ENCODE results near the gene CYP2C19. TPM values are rescaled to one million over a fixed set of nuclear protein-coding genes. Genes with fewer than 3 reads are reported as not detected.
"Not testable (repeated sequence)": the region's sequence is repeated elsewhere in the genome, so short reads cannot be mapped to it uniquely, and the experiment has no call there.

CYP2C19 gene
- total RNA-seq, 2 experiments from 2014 or later: not detected

DNA sequence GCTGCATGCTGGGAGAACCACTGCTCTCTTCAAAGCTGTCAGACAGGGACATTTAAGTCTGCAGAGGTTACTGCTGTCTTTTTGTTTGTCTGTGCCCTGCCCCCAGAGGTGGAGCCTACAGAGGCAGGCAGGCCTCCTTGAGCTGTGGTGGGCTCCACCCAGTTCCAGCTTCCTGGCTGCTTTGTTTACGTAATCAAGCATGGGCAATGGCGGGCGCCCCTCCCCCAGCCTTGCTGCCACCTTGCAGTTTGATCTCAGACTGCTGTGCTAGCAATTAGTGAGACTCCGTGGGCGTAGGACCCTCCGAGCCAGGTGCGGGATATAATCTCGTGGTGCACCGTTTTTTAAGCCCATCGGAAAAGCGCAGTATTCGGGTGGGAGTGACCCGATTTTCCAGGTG lies 67.5 kb downstream of the CYP2C19 start:
- DNase-seq; POLR2A ChIA-PET; H3K27ac Mint-ChIP-seq; H3K4me3 Mint-ChIP-seq; ATAC-seq (ENCODE audit: low read depth); H3K27me3 Mint-ChIP-seq; H3K4me1 Mint-ChIP-seq; H3K36me3 Mint-ChIP-seq: not testable (repeated sequence)
- H3K9me3 Mint-ChIP-seq: peaks cover 12% of the 10 kb centered on the region

- H3K4me1 Mint-ChIP-seq: no peaks in the 10 kb centered on the region
- no peaks in the 10 kb centered on the region for H3K27me3 Mint-ChIP-seq
- no peaks in the 10 kb centered on the region for H3K36me3 Mint-ChIP-seq
- H3K9me3 Mint-ChIP-seq: peaks cover 4% of the 10 kb centered on the region
- no peak for DNase-seq
- H3K4me3 Mint-ChIP-seq: no peak overlapping the region
- POLR2A ChIA-PET: no interaction called here
- no peak for ATAC-seq (ENCODE audit: low read depth)
- no peak overlapping the region for H3K27ac Mint-ChIP-seq
Measured at GRCh38 chr10:94846204-94846603, 83.7 kb downstream of the CYP2C19 start.

DNA sequence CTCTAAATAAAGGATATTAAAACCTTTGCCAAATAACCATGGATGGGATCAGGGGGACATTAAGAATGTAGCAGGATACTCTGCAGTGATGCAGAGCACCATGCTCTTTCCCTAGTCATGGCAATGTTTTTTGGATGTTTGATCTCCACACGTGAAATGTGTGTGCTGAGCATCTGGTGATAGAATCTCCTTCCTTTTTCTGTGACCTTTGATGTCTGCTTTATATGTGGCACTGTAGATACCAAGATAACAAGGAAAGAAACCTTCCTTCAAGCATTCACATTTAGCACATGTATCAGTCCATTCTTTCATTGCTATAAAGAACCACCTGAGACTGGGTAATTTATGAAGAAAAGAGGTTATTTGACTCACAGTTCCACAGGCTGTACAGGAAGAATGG lies 88.3 kb downstream of the CYP2C19 start:
- no peak for DNase-seq
- no peaks in the 10 kb centered on the region for H3K4me1 Mint-ChIP-seq
- H3K4me3 Mint-ChIP-seq: no peak overlapping the region
- H3K27ac Mint-ChIP-seq: no peak overlapping the region
- no peak for ATAC-seq (ENCODE audit: low read depth)
- H3K9me3 Mint-ChIP-seq: peaks cover 4% of the 10 kb centered on the region
- POLR2A ChIA-PET: no interaction called here
- no peaks in the 10 kb centered on the region for H3K36me3 Mint-ChIP-seq
- H3K27me3 Mint-ChIP-seq: no peaks in the 10 kb centered on the region

GRCh38 chr10:94851263-94851662 lies 88.8 kb downstream of the CYP2C19 start:
- peaks cover 4% of the 10 kb centered on the region for H3K9me3 Mint-ChIP-seq
- POLR2A ChIA-PET: no interaction called here
- H3K4me1 Mint-ChIP-seq: no peaks in the 10 kb centered on the region
- ATAC-seq (ENCODE audit: low read depth) (no peak), DNase-seq (no peak)
- H3K27me3 Mint-ChIP-seq: no peaks in the 10 kb centered on the region
- H3K27ac Mint-ChIP-seq: no peak overlapping the region
- H3K36me3 Mint-ChIP-seq: no peaks in the 10 kb centered on the region
- H3K4me3 Mint-ChIP-seq: no peak overlapping the region

- POLR2A ChIA-PET: no interaction called here
- no peaks in the 10 kb centered on the region for H3K36me3 Mint-ChIP-seq
- no peak for ATAC-seq (ENCODE audit: low read depth)
- H3K4me1 Mint-ChIP-seq: no peaks in the 10 kb centered on the region
- DNase-seq: no peak
- H3K4me3 Mint-ChIP-seq: no peak overlapping the region
- H3K9me3 Mint-ChIP-seq: peaks cover 4% of the 10 kb centered on the region
- H3K27ac Mint-ChIP-seq: no peak overlapping the region
- no peaks in the 10 kb centered on the region for H3K27me3 Mint-ChIP-seq
Measured at GRCh38 chr10:94852438-94852837, 90.0 kb downstream of the CYP2C19 start.

DNA sequence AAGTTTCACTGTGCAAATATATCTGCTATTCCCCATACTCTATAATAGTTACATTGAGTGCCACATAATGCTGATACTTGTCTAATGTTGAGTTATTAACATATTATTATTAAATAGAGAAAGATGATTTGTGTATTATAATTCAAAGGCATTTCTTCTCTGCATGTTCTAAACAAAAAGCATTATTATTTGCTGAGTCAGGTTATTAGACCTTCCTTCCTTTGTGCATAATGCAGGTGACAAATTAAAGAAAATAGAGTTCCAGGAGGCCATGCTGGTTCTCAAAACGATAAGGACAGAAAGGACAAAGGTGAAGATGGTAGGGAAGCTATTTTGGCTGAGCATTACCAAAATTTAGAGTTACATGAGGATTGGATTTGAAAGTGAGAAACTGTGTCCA lies 90.6 kb downstream of the CYP2C19 start:
- ATAC-seq (ENCODE audit: low read depth) (no peak), DNase-seq (no peak)
- no peaks in the 10 kb centered on the region for H3K4me1 Mint-ChIP-seq
- H3K27me3 Mint-ChIP-seq: no peaks in the 10 kb centered on the region
- POLR2A ChIA-PET: no interaction called here
- H3K9me3 Mint-ChIP-seq: peaks cover 4% of the 10 kb centered on the region
- no peaks in the 10 kb centered on the region for H3K36me3 Mint-ChIP-seq
- no peak overlapping the region for H3K27ac Mint-ChIP-seq
- H3K4me3 Mint-ChIP-seq: no peak overlapping the region

DNA sequence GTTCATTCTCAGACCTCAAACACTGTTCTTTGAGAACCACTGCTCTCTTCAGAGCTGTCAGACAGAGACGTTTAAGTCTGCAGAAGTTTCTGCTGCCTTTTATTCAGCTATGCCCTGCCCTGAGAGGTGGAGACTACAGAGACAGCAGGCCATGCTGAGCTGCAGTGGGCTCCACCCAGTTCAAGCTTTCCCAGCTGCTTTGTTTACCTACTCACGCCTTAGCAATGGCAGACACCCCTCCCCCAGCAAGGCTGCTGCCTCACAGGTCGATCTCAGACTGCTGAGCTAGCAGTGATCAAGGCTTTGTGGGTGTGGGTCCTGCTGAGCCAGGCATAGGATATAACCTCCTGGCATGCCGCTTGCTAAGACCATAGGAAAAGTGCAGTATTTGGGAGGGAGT lies 95.5 kb downstream of the CYP2C19 start:
- H3K4me1 Mint-ChIP-seq: no peaks in the 10 kb centered on the region
- H3K9me3 Mint-ChIP-seq: no peaks in the 10 kb centered on the region
- POLR2A ChIA-PET: no interaction called here
- H3K36me3 Mint-ChIP-seq: no peaks in the 10 kb centered on the region
- no peak for ATAC-seq (ENCODE audit: low read depth)
- H3K27ac Mint-ChIP-seq: no peak overlapping the region
- DNase-seq: no peak
- H3K4me3 Mint-ChIP-seq: no peak overlapping the region
- no peaks in the 10 kb centered on the region for H3K27me3 Mint-ChIP-seq

DNA sequence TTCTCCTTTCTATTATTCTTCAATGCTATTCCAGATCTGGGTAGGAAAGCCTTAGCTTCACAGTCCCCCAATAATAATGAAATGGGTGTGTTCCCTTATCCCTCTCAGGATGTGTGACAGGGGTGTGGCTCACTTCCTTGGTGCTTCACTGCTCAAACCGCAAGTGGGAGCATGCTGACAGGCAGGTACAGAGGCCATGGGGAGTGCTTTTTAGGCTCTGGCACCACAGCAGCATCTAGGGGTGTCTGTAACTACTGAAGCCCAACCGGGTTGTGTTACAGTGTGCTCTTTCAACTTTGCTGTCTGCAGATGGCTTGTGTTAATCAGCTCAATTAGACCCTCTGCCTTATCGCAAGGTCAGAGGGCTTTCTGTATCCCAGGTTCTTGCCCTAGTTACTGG lies 96.6 kb downstream of the CYP2C19 start:
- POLR2A ChIA-PET: no interaction called here
- Mint-ChIP-seq H3K36me3 (no peaks in the 10 kb centered on the region), H3K27ac (no peak overlapping the region)

GRCh38 chr10:94878649-94879048 lies 116.2 kb downstream of the CYP2C19 start:
- ATAC-seq (ENCODE audit: low read depth) (no peak), DNase-seq (no peak)
- H3K27me3 Mint-ChIP-seq: no peaks in the 10 kb centered on the region
- no peaks in the 10 kb centered on the region for H3K4me1 Mint-ChIP-seq
- H3K27ac Mint-ChIP-seq: no peak overlapping the region
- H3K9me3 Mint-ChIP-seq: no peaks in the 10 kb centered on the region
- no peaks in the 10 kb centered on the region for H3K36me3 Mint-ChIP-seq
- H3K4me3 Mint-ChIP-seq: no peak overlapping the region
- POLR2A ChIA-PET: no interaction called here

More for the DNA sequence above, 96.6 kb downstream of the CYP2C19 start:
- Mint-ChIP-seq H3K27me3 (no peaks in the 10 kb centered on the region), H3K4me1 (no peaks in the 10 kb centered on the region), H3K4me3 (no peak overlapping the region), H3K9me3 (peaks cover 7% of the 10 kb centered on the region)
- ATAC-seq (ENCODE audit: low read depth) (no peak), DNase-seq (no peak)

DNA sequence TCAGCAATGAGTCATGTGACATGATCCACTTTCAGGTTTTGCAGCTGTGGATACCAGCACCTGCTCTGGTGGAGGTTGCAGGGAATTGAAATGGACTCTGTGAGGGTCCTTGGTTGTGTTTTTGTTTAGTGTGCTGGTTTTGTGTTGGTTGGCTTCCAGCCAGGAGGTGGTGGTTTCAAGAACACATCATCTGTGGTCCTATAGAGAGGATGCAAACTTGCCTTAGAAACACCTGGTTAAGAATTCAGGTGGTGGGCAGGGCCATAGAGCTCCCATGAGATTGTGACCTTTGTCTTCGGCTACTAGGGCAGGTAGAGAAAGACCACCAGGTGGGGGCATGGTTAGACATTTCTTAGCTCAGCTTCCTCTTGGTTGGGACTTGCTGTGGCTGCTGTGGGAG lies 116.7 kb downstream of the CYP2C19 start:
- no peaks in the 10 kb centered on the region for H3K4me1 Mint-ChIP-seq
- H3K27ac Mint-ChIP-seq: no peak overlapping the region
- ATAC-seq (ENCODE audit: low read depth): no peak
- no peaks in the 10 kb centered on the region for H3K9me3 Mint-ChIP-seq
- H3K36me3 Mint-ChIP-seq: no peaks in the 10 kb centered on the region
- POLR2A ChIA-PET: no interaction called here
- no peaks in the 10 kb centered on the region for H3K27me3 Mint-ChIP-seq
- no peak overlapping the region for H3K4me3 Mint-ChIP-seq
- DNase-seq: no peak

DNA sequence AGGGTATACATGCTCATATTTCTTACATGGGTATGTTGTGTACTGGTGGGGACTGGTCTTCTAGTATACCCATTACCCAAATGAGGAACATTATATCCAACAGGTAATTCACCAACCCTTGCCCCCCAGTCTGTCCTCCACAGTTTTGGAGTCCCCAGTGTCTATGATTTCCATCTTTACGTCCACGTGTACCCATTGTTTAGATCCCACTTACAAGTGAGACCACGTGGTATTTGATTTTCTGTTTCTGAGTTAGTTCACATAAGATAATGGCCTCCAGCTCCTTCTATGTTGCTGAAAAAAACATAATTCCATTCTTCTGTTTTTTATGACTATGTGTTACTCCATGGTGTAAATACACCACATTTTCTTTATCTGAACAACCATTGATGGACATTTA lies 126.6 kb downstream of the CYP2C19 start:
- Mint-ChIP-seq H3K36me3 (no peaks in the 10 kb centered on the region), H3K4me1 (no peaks in the 10 kb centered on the region), H3K27me3 (no peaks in the 10 kb centered on the region), H3K27ac (no peak overlapping the region), H3K4me3 (no peak overlapping the region), H3K9me3 (peaks cover 3% of the 10 kb centered on the region)
- DNase-seq (no peak), ATAC-seq (ENCODE audit: low read depth) (no peak)
- POLR2A ChIA-PET: no interaction called here

DNA sequence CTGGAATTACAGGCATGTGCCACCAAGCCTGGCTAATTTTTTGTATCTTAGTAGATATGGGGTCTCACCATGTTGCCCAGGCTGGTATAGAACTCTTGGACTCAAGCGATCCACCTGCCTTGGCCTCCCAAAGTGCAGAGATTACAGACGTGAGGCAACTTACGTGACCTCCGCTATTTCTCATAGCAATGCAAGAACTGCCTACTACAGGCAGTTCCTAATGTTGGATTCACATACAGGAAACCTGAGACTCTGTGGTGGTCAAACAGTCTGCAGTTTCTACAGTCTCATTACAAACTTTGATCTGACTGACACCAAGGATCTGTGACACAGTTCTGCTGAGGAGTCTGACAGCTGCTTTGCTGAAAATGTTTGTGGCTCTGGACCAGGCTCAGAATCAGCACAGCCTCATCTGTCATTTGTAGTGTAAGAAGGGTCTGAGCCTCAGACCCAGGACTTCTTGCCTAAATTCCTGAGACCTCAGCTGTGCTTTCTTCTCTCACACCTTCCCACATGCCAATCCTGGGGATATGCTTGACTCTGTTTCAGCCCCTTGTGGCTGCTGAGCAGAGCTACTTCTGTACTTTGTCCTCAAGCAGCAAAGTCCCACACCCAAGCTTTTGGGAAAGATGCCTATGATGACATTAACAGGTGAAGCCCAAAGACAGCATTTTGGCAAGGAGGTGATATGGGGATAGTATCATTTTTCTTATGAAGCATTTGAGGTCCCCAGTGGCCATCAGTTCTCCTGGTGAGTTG lies 128.0 kb downstream of the CYP2C19 start:
- no peak for ATAC-seq (ENCODE audit: low read depth)

GRCh38 chr10:94898414-94898813 lies 135.9 kb downstream of the CYP2C19 start:
- POLR2A ChIA-PET; H3K27me3 Mint-ChIP-seq; ATAC-seq (ENCODE audit: low read depth); H3K4me3 Mint-ChIP-seq; H3K9me3 Mint-ChIP-seq; H3K4me1 Mint-ChIP-seq; H3K36me3 Mint-ChIP-seq; H3K27ac Mint-ChIP-seq; DNase-seq: not testable (repeated sequence)

More for the DNA sequence above, 128.0 kb downstream of the CYP2C19 start:
- no peaks in the 10 kb centered on the region for H3K27me3 Mint-ChIP-seq
- H3K27ac Mint-ChIP-seq: no peak overlapping the region
- H3K36me3 Mint-ChIP-seq: no peaks in the 10 kb centered on the region
- no peak overlapping the region for H3K4me3 Mint-ChIP-seq
- H3K4me1 Mint-ChIP-seq: no peaks in the 10 kb centered on the region
- POLR2A ChIA-PET: no interaction called here
- H3K9me3 Mint-ChIP-seq: peaks cover 3% of the 10 kb centered on the region
- no peak for DNase-seq

- no peak for ATAC-seq (ENCODE audit: low read depth)
- Mint-ChIP-seq H3K36me3 (no peaks in the 10 kb centered on the region), H3K27ac (no peak overlapping the region), H3K4me1 (no peaks in the 10 kb centered on the region), H3K4me3 (no peak overlapping the region), H3K9me3 (peaks cover 2% of the 10 kb centered on the region), H3K27me3 (no peaks in the 10 kb centered on the region)
- POLR2A ChIA-PET: no interaction called here
- DNase-seq: no peak
Measured at GRCh38 chr10:94902080-94902479, 139.6 kb downstream of the CYP2C19 start.

DNA sequence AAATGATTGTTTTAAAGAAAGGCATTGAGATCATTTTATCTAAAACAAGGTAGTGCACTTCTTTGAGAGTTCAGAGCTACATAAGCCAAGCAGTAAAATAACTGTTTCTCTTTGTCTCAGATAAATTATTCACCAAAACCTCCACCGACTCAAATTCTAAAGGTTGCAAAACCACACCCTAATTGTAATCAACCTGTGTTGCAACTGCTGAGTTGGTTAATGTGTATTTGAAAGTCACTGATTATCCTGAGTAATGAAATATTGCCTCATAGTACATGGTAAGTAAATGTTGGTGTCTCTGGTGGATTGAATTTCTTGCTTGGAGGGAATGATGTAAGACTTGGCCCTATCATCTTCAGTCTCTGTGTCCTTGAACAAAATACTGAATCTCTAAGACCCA lies 140.1 kb downstream of the CYP2C19 start:
- peaks cover 2% of the 10 kb centered on the region for H3K9me3 Mint-ChIP-seq
- H3K4me1 Mint-ChIP-seq: no peaks in the 10 kb centered on the region
- no peak overlapping the region for H3K4me3 Mint-ChIP-seq
- H3K27me3 Mint-ChIP-seq: no peaks in the 10 kb centered on the region
- no peaks in the 10 kb centered on the region for H3K36me3 Mint-ChIP-seq
- H3K27ac Mint-ChIP-seq: no peak overlapping the region
- no peak for ATAC-seq (ENCODE audit: low read depth)
- POLR2A ChIA-PET: no interaction called here
- DNase-seq: no peak
